Stimulated activated naive CD4-positive, alpha-beta T cell treated with Interleukin-2 at 50 U/mL for 16 hours (primary cell): Measurements from ENCODE around the gene CYB5R3.
"Not testable (repeated sequence)": the region's sequence is repeated elsewhere in the genome, so short reads cannot be mapped to it uniquely, and the experiment has no call there.

ENCODE experiments used
- DNase-seq: peaks from one replicate; lab custom pipeline; 2025; lab: John Stamatoyannopoulos, UW

CYB5R3 gene

DNA sequence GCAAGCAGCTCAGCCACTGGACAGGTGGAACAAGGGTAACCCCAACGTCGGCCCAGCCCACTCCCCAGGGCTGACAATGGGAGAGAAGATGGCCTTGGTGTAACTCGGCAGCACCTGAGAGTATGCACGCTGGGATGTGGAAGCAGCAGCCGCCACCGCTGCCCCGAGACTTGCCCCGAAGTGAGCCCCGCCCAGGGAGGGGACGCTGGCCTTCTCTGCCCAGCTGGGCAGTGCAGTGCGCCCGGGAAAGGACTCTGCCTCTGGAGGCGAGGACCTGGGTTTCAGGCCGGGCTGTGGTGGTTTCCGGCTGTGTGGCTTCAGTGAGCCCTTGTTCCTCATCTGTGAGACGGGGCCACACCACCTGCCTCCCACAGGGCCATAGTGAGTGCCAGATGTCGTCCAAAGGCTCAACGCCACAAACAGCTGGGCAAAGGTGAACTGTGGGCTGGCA lies 25.9 kb downstream of the CYB5R3 start:
- DNase-seq: no peak

- no peak for DNase-seq
These were observed 27.0 kb downstream of the CYB5R3 start for GRCh38 chr22:42622061-42622710.

- DNase-seq: peak; percentile 27
These were observed 27.6 kb downstream of the CYB5R3 start for GRCh38 chr22:42621505-42622002.

- no peak for DNase-seq
These were observed 29.1 kb downstream of the CYB5R3 start for GRCh38 chr22:42620084-42620483.

GRCh38 chr22:42619261-42620063 lies 29.7 kb downstream of the CYB5R3 start:
- no peak for DNase-seq

GRCh38 chr22:42617155-42617983 lies 31.8 kb downstream of the CYB5R3 start:
- DNase-seq: no peak

GRCh38 chr22:42615860-42616175 lies 33.4 kb downstream of the CYB5R3 start:
- DNase-seq: not testable (repeated sequence)

- DNase-seq: peak; percentile 89
These were observed 33.9 kb downstream of the CYB5R3 start for GRCh38 chr22:42615092-42615859.

DNA sequence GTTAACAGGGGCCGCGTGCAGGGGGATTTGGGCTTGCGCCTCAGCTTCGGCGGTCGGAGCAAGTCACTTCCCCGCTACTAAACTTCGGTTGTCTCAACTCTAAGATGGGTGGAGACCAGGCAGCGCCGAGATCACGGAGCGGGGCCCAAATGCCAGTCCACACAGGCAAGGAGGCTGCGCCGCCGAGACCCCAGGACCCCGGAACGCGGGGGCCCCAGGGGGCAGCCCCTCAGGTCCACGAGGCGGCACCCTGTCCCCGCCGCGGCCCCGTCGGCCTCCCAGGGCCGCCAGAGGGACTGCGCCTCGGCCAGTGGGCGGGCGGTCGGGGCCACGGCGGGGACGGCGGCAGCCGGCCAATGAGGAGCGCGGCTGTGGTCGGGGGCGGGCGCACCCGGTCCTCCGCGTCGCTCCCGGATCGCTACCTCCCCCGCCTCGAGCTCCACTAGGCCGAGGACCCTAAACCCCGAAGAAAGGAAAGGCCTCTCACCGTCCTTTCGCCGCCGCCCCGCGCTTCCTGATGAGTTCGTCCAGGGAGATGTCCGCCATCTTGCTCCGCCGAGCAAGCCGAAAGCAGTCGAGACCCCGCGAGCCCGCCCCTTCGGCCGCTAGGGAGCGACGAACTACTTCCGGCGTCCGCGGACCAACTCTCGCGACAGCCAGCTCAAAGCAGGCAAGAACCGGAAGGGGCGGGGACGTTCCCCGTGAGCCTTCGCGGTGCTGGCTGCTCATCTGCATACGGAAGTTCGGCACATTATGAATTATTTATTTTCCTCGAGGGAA lies 34.7 kb downstream of the CYB5R3 start, which contains the start of gene POLDIP3:
TSS of gene POLDIP3 (minus strand) at position 572 of the 780 bp plus-strand sequence. CDS start at position 546, 26 bp downstream.
- peak; percentile 98 for DNase-seq

DNA sequence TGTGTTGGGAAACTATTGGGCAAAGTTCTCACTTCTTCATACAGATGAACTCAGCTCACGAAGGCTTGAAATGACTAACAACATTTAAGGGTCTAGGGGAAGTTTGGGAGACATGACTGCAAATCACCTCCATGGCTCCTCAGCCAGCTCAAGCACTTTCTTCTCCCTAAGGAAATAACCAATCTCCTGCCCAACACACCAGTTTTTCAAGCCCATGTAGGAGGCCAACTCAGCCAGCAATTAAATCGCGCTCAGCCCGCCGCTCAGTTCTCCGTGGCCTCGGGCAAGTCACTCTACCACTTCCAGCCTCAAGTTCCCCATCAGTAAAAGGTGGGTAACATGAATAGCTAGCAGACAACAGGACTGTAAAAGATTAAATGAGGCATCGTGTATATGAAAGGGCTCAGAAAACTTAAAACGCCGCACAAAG lies 35.3 kb downstream of the CYB5R3 start:
- peak; percentile 35 for DNase-seq

- no peak for DNase-seq
These were observed 36.9 kb downstream of the CYB5R3 start for GRCh38 chr22:42612336-42612735.

DNA sequence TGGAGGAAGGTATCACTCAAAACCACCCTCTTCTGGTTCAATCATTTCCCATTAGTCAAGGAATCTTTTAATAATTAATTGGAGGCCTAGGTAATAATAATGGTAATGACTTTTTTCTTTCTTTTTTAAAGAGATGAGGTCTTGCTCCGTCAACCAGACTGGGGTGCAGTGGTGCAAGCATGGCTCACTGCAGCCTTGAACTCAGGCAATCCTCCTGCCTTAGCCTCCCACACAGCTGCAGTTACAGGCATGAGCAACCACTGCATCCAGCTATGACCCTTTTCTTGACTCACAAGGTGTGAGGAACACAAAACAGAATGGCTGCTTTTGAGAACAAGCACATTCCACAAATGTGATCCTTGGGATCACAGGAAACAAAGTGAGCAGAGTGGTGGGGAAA lies 38.1 kb downstream of the CYB5R3 start:
- DNase-seq: no peak

DNA sequence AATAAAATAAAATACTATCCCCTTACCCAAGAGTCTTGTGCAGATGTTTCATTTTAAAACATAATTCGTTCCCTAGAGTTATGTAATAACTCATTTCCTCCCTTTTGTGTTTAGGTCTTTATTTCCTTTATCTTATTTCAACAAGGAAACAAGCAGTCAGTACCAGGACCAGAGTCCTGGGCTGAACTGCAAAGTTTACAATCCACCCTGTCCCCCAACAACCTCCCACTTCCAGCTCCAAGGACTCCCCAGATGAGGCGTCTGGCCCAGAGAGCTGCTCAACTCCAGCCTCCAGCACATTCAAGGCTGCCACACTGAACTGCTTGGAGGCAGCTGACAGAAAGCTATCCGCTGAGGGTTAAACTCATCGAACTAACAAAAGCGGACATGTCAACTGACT lies 39.0 kb downstream of the CYB5R3 start:
- DNase-seq: no peak

GRCh38 chr22:42608823-42609361 lies 40.3 kb downstream of the CYB5R3 start:
- DNase-seq: no peak

GRCh38 chr22:42608136-42608822 lies 40.9 kb downstream of the CYB5R3 start:
- DNase-seq: no peak

DNA sequence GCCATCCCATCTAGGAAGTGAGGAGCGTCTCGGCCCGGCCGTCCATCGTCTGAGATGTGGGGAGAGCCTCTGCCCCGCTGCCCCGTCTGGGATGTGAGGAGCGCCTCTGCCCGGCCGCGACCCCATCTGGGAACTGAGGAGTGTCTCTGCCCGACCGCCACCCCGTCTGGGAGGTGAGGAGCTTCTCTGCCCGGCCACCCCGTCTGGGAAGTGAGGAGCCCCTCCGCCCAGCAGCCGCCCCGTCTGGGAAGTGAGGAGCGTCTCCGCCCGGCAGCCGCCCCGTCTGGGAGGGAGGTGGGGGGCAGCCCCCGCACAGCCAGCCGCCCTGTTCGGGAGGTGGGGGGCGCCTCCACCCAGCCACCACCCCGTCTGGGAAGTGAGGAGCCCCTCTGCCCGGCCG lies 41.6 kb downstream of the CYB5R3 start:
- not testable (repeated sequence) for DNase-seq

DNA sequence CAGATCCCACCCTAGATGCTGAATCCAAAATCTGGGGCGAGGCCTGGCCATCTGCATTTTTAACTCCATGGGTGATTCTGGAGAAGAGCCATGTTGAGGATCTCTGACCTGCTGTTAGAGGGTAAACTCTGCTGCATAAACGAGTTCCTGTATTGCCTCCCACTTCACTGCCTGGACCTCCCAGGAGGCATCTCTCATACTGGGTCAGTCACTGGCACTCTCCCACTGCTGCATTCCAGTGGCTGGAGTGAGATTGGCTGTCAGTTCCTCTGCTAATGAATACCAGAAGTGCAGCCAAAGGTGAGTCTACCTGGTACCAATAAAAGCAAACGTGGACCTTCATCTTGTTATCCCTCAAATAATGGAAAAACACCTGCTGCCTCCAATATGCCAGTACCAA lies 44.8 kb downstream of the CYB5R3 start:
- no peak for DNase-seq

GRCh38 chr22:42603427-42603826 lies 45.8 kb downstream of the CYB5R3 start:
- DNase-seq: no peak

GRCh38 chr22:42602470-42602869 lies 46.7 kb downstream of the CYB5R3 start:
- DNase-seq: no peak
